ENCODE results near the gene PPARA.
"Not testable (repeated sequence)": the region's sequence is repeated elsewhere in the genome, so short reads cannot be mapped to it uniquely, and the experiment has no call there.

PPARA gene

GRCh38 chr22:46169628-46170027, 19.3 kb downstream of the PPARA start:
- no peak for DNase-seq (ENCODE audit: low read depth in 3 of 3)

- DNase-seq (ENCODE audit: low read depth in 3 of 3), result no peak
Observed at GRCh38 chr22:46171940-46172339, 21.6 kb downstream of the PPARA start.

GRCh38 chr22:46172522-46173110, 22.3 kb downstream of the PPARA start:
- DNase-seq (ENCODE audit: low read depth in 3 of 3), result no peak

GRCh38 chr22:46173152-46173551, 22.8 kb downstream of the PPARA start:
- DNase-seq (ENCODE audit: low read depth in 3 of 3), result no peak

GRCh38 chr22:46175631-46176030, 25.3 kb downstream of the PPARA start:
- DNase-seq (ENCODE audit: low read depth in 3 of 3), result no peak

GRCh38 chr22:46176508-46177003, 26.2 kb downstream of the PPARA start:
- DNase-seq (ENCODE audit: low read depth in 3 of 3), result no peak

- no peak for DNase-seq (ENCODE audit: low read depth in 3 of 3)
Observed at GRCh38 chr22:46178755-46179505, 28.6 kb downstream of the PPARA start.

- no peak for DNase-seq (ENCODE audit: low read depth in 3 of 3)
Observed at GRCh38 chr22:46179748-46180147, 29.4 kb downstream of the PPARA start.

- DNase-seq (ENCODE audit: low read depth in 3 of 3), result no peak
Observed at GRCh38 chr22:46180370-46181137, 30.2 kb downstream of the PPARA start.

- no peak for DNase-seq (ENCODE audit: low read depth in 3 of 3)
Observed at GRCh38 chr22:46183733-46184132, 33.4 kb downstream of the PPARA start.

GRCh38 chr22:46185283-46185682, 35.0 kb downstream of the PPARA start:
- DNase-seq (ENCODE audit: low read depth in 3 of 3), result no peak

- DNase-seq (ENCODE audit: low read depth in 3 of 3), result no peak
Observed at GRCh38 chr22:46187862-46188261, 37.5 kb downstream of the PPARA start.

- no peak for DNase-seq (ENCODE audit: low read depth in 3 of 3)
Observed at GRCh38 chr22:46192210-46192993, 42.1 kb downstream of the PPARA start.

GRCh38 chr22:46193898-46194310, 43.6 kb downstream of the PPARA start:
- DNase-seq (ENCODE audit: low read depth in 3 of 3), result no peak

- no peak for DNase-seq (ENCODE audit: low read depth in 3 of 3)
Observed at GRCh38 chr22:46195487-46196165, 45.3 kb downstream of the PPARA start.

GRCh38 chr22:46196278-46196677, 46.0 kb downstream of the PPARA start:
- no peak for DNase-seq (ENCODE audit: low read depth in 3 of 3)

GRCh38 chr22:46198274-46198673, 47.9 kb downstream of the PPARA start:
- no peak for DNase-seq (ENCODE audit: low read depth in 3 of 3)

- not testable (repeated sequence) for DNase-seq (ENCODE audit: low read depth in 3 of 3)
Observed at GRCh38 chr22:46198806-46199205, 48.5 kb downstream of the PPARA start.

- no peak for DNase-seq (ENCODE audit: low read depth in 3 of 3)
Observed at GRCh38 chr22:46201059-46201757, 50.9 kb downstream of the PPARA start.

GRCh38 chr22:46202897-46203600, 52.7 kb downstream of the PPARA start:
- no peak for DNase-seq (ENCODE audit: low read depth in 3 of 3)

Data from stimulated activated CD4-positive, alpha-beta T cell treated with anti-CD3 and anti-CD28 coated beads, TNF-alpha, amount 100 ng/mL, for 24 hours (primary cell).